Right atrium auricular region (tissue), 2 donors: Measurements from ENCODE around the gene HARS2. TPM values are rescaled to one million over a fixed set of nuclear protein-coding genes. Genes with fewer than 3 reads are reported as not detected.
"Not testable (repeated sequence)": the region's sequence is repeated elsewhere in the genome, so short reads cannot be mapped to it uniquely, and the experiment has no call there.

ENCODE experiments used
- DNase-seq: peaks from one replicate; pipeline ENCODE4 v3.0.0-alpha.2; 2019; ENCODE audit warnings: low spot score
- H3K27ac ChIP-seq, 2 donors: fragments of 200-600 bp; sonication (generic); 1 replicate in 1 of 2; 2 replicates in 1 of 2; pipeline ENCODE4 v1.5.1; 2016 to 2019
- H3K27me3 ChIP-seq, 2 donors: fragments of 200-600 bp; sonication (generic); one replicate each; pipeline versions ENCODE4 v1.5.1 to v1.6.0; 2017 to 2019
- H3K36me3 ChIP-seq: fragments of 200-600 bp; sonication (generic); one replicate; pipeline ENCODE4 v1.5.1; 2016
- H3K4me1 ChIP-seq, 2 donors: fragments of 200-600 bp; sonication (generic); one replicate each; pipeline versions ENCODE4 v1.5.1 to v1.6.0; 2017 to 2019
- H3K4me3 ChIP-seq, 2 donors: fragments of 200-600 bp; sonication (generic); 1 replicate in 1 of 2; 2 replicates in 1 of 2; pipeline ENCODE4 v1.5.1; 2017 to 2019; ENCODE audit warnings: mild to moderate bottlenecking in 1 of 2, moderate library complexity in 1 of 2
- H3K9me3 ChIP-seq, 2 donors: fragments of 200-600 bp; sonication (generic); one replicate each; pipeline ENCODE4 v1.5.1; 2019
- CTCF ChIP-seq, 2 donors: fragments of 200-600 bp; sonication (generic); IDR thresholded peaks; one replicate each; pipeline ENCODE4 v1.5.1; 2019; ENCODE audit warnings: antibody characterized with exemption in 2 of 2
- total RNA-seq, 2 donors: library from RNA; depleted of rRNA; stranded (reverse); fragments of >200 nt; gene quantifications; one replicate each; pipeline ENCODE4 v1.1.0, GENCODE V29; 2016

HARS2 gene
- total RNA-seq, 2 donors from 2014 or later: 14.5 to 16.2 TPM

GRCh38 chr5:140710899-140711552, 19.8 kb downstream of the HARS2 start:
- Histone ChIP-seq H3K27me3 (no peaks in the 10 kb centered on the region), H3K36me3 (peaks cover 8% of the 10 kb centered on the region), H3K9me3 (no peaks in the 10 kb centered on the region), H3K27ac (peak overlapping the region; percentile 92 to 94), H3K4me1 (peaks cover 0 to 7% of the 10 kb centered on the region in 2 donors), H3K4me3 (peak overlapping the region; percentile 44 to 58)
- peak; percentile 98 for DNase-seq
- TF ChIP-seq CTCF (IDR thresholded peaks at IDR 0.05): no peak

GRCh38 chr5:140711794-140712193, 20.5 kb downstream of the HARS2 start:
- no peak overlapping the region for H3K27ac ChIP-seq
- H3K9me3 ChIP-seq: no peaks in the 10 kb centered on the region

GRCh38 chr5:140713562-140714094, 22.4 kb downstream of the HARS2 start:
- peaks cover 0 to 7% of the 10 kb centered on the region in 2 donors for H3K4me1 ChIP-seq
- H3K4me3 ChIP-seq: no peak overlapping the region
- no peaks in the 10 kb centered on the region for H3K36me3 ChIP-seq
- H3K9me3 ChIP-seq: no peaks in the 10 kb centered on the region
- DNase-seq: no peak
- no peak overlapping the region for H3K27ac ChIP-seq
- TF ChIP-seq CTCF (IDR thresholded peaks at IDR 0.05): no peak
- H3K27me3 ChIP-seq: no peaks in the 10 kb centered on the region

More at GRCh38 chr5:140711794-140712193, 20.5 kb downstream of the HARS2 start:
- peaks cover under 1% of the 10 kb centered on the region for H3K36me3 ChIP-seq
- DNase-seq: no peak
- H3K4me3 ChIP-seq: no peak overlapping the region
- no peak for TF ChIP-seq CTCF (IDR thresholded peaks at IDR 0.05)
- H3K4me1 ChIP-seq: peaks cover 0 to 7% of the 10 kb centered on the region in 2 donors
- no peaks in the 10 kb centered on the region for H3K27me3 ChIP-seq

- H3K27me3 ChIP-seq, H3K36me3 ChIP-seq, H3K9me3 ChIP-seq, H3K27ac ChIP-seq, H3K4me3 ChIP-seq, H3K4me1 ChIP-seq, DNase-seq: not testable (repeated sequence)
Measured at GRCh38 chr5:140716238-140716637, 25.0 kb downstream of the HARS2 start.

DNA sequence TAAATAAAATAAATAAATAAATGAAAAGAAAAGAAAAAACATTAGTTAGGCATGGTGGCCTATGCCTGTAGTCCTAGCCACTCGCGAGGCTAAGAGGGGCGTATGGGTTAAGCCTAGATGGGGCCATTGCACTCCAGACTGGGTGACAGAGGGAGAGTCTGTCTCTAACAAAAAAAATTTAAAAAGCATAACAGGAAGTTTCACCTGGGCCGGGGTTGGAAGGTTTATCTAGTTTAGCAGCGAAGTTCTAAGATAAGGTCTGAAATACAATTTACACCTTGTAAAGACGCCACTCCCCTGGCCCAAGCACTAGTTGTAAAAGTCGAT, 27.0 kb downstream of the HARS2 start:
- TF ChIP-seq CTCF (IDR thresholded peaks at IDR 0.05): no peak
- no peaks in the 10 kb centered on the region for H3K36me3 ChIP-seq
- H3K27me3 ChIP-seq: no peaks in the 10 kb centered on the region
- no peak overlapping the region for H3K27ac ChIP-seq
- DNase-seq: no peak
- H3K4me1 ChIP-seq: no peaks in the 10 kb centered on the region
- no peaks in the 10 kb centered on the region for H3K9me3 ChIP-seq
- H3K4me3 ChIP-seq: no peak overlapping the region

DNA sequence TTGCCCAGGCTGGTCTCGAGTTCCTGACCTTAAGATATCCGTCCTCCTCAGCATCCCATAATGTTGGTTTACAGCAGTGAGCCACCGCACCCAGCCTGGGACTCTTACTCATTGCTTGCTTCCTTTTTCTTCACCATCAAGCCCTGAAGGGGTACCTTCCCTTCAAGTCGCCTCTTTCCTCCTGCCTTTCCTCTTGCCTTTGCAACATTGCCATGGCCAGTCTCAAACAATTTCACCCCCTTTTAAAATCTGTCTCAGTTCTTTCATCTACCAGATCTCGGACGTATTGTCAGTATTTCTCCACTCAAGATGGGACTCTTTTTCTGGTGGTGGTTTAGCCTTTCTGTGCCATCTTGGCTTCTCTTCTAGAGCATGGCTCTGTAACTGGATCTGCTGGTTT, 29.5 kb downstream of the HARS2 start:
- H3K9me3 ChIP-seq, H3K27me3 ChIP-seq, H3K27ac ChIP-seq, H3K4me3 ChIP-seq, DNase-seq, H3K36me3 ChIP-seq, H3K4me1 ChIP-seq: not testable (repeated sequence)

- not testable (repeated sequence) for H3K4me1 ChIP-seq, H3K27ac ChIP-seq, H3K36me3 ChIP-seq, H3K9me3 ChIP-seq, H3K4me3 ChIP-seq, H3K27me3 ChIP-seq, DNase-seq
Measured at GRCh38 chr5:140721395-140721794, 30.1 kb downstream of the HARS2 start.
